Measurements from ENCODE around the gene PTPRH.

PTPRH gene

GRCh38 chr19:55231391-55232285 lies 22.3 kb upstream of the PTPRH start:
- no peak for TF ChIP-seq CTCF (conservative IDR thresholded peaks at IDR 0.05; ENCODE audit: low read length)
- no peak for DNase-seq (ENCODE audit: low read depth)
- no peak overlapping the region for H3K4me3 ChIP-seq (ENCODE audit: low read length)

DNA sequence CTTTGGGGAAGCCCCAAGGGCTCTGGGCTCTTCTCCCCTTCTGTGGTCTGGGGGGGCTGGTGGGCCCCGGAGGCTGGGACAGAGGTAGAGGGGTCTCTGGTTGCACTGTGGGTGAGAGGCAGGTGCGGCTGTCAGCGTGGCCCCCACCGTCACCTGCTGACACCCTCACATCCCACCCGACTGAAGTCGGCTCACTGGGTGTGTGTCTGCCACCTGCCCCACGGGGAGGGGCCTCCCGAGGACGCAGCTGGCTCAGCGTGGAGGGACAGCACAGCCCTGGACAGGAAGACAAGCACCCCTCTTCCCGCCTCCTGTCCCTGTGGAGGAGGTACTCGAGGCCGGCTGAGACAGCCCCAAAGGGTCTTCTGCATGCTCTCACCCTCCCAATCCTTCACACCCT lies 21.5 kb upstream of the PTPRH start:
- no peak for DNase-seq (ENCODE audit: low read depth)
- no peak for TF ChIP-seq CTCF (conservative IDR thresholded peaks at IDR 0.05; ENCODE audit: low read length)
- no peak overlapping the region for H3K4me3 ChIP-seq (ENCODE audit: low read length)

DNA sequence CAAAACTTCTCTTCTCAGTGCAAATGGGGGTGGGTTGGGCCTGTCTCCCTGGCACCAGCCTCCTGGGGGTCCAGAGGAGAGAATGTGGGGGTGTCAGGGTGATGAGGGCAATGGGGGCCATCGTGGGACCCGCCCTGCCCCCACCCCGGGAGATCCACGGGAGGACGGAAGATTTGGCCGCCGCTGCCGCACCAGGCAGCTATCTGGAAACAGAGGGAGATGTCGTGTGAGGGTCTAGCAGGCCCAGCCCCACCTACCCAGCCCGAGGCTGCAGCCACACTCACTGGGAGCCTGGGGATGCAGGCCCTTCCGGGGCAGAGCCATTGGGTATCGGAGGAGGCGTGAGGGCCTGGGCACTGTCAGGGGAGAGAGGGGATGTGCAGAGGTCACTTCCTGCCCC lies 21.0 kb upstream of the PTPRH start:
- no peak for DNase-seq (ENCODE audit: low read depth)
- no peak overlapping the region for H3K4me3 ChIP-seq (ENCODE audit: low read length)
- no peak for TF ChIP-seq CTCF (conservative IDR thresholded peaks at IDR 0.05; ENCODE audit: low read length)

GRCh38 chr19:55229789-55230182 lies 20.5 kb upstream of the PTPRH start:
- H3K4me3 ChIP-seq (ENCODE audit: low read length), result no peak overlapping the region
- DNase-seq (ENCODE audit: low read depth), result no peak
- TF ChIP-seq CTCF (conservative IDR thresholded peaks at IDR 0.05; ENCODE audit: low read length), result no peak

DNA sequence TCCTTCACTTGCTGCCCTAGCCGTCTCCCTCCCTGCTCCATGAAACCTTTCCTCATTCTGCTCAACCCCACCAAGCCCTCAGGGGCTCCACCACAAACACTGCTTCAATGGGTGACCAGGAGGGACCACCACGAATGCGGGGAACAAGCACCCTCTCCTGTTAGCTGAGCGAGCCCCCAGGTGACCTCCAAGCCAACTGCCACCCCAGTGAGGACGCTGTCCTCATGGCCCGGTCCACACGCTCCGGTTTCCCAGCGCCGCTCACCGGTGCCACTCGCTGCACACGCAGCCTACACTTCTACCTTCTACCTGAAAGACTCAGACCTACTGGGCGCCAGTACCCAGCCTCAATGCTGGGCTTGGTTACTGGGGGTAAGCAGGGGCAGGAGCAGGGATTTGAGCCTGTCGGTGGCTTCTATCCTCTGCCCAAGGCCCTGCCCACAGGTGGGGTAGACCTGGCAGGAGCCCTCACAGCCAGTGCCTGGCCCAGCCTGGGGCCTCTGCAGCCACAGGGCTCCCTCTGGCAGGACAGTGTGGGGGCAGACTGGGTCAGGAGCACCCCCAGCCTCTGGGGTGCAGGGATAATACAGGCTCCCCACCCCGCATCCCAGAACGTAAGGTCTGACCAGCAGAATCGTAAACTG lies 20.0 kb upstream of the PTPRH start:
- TF ChIP-seq CTCF (conservative IDR thresholded peaks at IDR 0.05; ENCODE audit: low read length), result no peak

DNA sequence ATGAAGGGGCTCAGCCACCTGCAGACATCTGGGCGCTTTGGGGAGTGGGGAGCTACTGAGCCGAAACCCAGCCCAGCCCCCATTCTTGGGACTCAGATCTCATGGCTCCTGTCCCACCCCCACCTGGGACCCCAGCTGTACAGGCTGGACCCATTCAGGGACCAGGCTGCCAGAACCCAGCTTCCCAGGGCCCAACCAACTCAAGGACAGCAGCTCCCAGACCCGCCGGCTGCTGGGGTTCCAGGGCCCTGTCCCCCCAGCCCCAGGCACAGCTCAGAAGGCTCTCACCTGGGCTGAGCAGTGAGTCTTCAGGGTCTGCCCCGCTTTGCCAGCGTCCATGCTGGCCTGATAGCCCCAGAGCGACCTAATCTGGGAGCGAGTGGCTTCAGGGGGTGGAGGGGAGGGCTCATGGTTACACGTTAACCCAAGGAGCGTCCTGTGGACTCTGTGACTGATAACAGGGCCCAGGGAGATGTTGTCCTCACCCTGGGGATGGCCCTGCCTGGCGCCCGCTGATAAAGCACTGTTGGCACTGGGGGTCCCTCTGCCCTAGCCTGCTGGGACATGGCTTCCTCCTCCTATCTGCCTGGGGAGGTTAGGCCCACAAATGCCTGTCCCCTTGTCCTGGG lies 19.2 kb upstream of the PTPRH start, which contains the start of gene TMEM86B:
Gene TMEM86B (minus strand): TSS at position 361 of the 629 bp plus-strand sequence. CDS start 22 bp downstream, at position 339.
- no peak within 1 kb of the TSS for H3K4me3 ChIP-seq (ENCODE audit: low read length)
- TF ChIP-seq CTCF (conservative IDR thresholded peaks at IDR 0.05; ENCODE audit: low read length), result no peak
- DNase-seq (ENCODE audit: low read depth), result no peak

More for the DNA sequence above, 20.0 kb upstream of the PTPRH start:
- no peak overlapping the region for H3K4me3 ChIP-seq (ENCODE audit: low read length)
- DNase-seq (ENCODE audit: low read depth), result no peak

Data from AG10803 (cell line).